ENCODE results near the gene PLTP.

- TF ChIP-seq POLR2AphosphoS5 (IDR thresholded peaks at IDR 0.05; ENCODE audit: low read depth, low read length) = no peak; the same call in 1 of the 2 replicates
- 0 out of 2 replicates have a peak, but pooled peaks have one; percentile 42 for TF ChIP-seq POLR2A (IDR thresholded peaks at IDR 0.05; ENCODE audit: low read depth, low read length)
Observed at GRCh38 chr20:45959956-45960630, 48.1 kb upstream of the PLTP start.

Data from GM12891 (cell line).